ENCODE data around the gene TEX13A. TPM values are rescaled to one million over a fixed set of nuclear protein-coding genes. Genes with fewer than 3 reads are reported as not detected.

TEX13A gene
- not detected in 2 replicates for total RNA-seq (ENCODE audit: low replicate concordance)
- long read RNA-seq = 0 reads

GRCh38 chrX:105220636-105221035 lies at the start of gene TEX13A:
TSS of gene TEX13A (minus strand) at chrX:105220694. CDS start at chrX:105220397, 297 bp downstream.
- no peak for DNase-seq (ENCODE audit: extremely low spot score, unreplicated experiment)
- H3K27ac Mint-ChIP-seq = no peak within 1 kb of the TSS
- H3K27me3 Mint-ChIP-seq = no peaks in the 10 kb centered on the region
- H3K9me3 Mint-ChIP-seq = peaks cover 4% of the 10 kb centered on the region
- no peaks in the 10 kb centered on the region for H3K36me3 Mint-ChIP-seq
- H3K4me3 Mint-ChIP-seq = no peak within 1 kb of the TSS
- H3K4me1 Mint-ChIP-seq (ENCODE audit: unreplicated experiment) = no peaks in the 10 kb centered on the region
- no peak for TF ChIP-seq CTCF (conservative IDR thresholded peaks at IDR 0.05)

- TF ChIP-seq CTCF (conservative IDR thresholded peaks at IDR 0.05) = no peak
- DNase-seq (ENCODE audit: extremely low spot score, unreplicated experiment) = no peak
- peaks cover 14% of the 10 kb centered on the region for H3K4me1 Mint-ChIP-seq (ENCODE audit: unreplicated experiment)
- peaks cover 7% of the 10 kb centered on the region for H3K9me3 Mint-ChIP-seq
- H3K36me3 Mint-ChIP-seq = no peaks in the 10 kb centered on the region
- H3K27me3 Mint-ChIP-seq = no peaks in the 10 kb centered on the region
- no peak overlapping the region for H3K4me3 Mint-ChIP-seq
- no peak overlapping the region for H3K27ac Mint-ChIP-seq
These were observed 48.9 kb upstream of the TEX13A start for GRCh38 chrX:105269386-105269785.

GRCh38 chrX:105267167-105267566 lies 46.7 kb upstream of the TEX13A start:
- no peak for TF ChIP-seq CTCF (conservative IDR thresholded peaks at IDR 0.05)

GRCh38 chrX:105266456-105266855 lies 46.0 kb upstream of the TEX13A start:
- Mint-ChIP-seq H3K9me3 (no peaks in the 10 kb centered on the region), H3K27ac (no peak overlapping the region), H3K4me3 (no peak overlapping the region), H3K4me1 (ENCODE audit: unreplicated experiment) (peaks cover 15% of the 10 kb centered on the region), H3K27me3 (no peaks in the 10 kb centered on the region), H3K36me3 (no peaks in the 10 kb centered on the region)
- no peak for TF ChIP-seq CTCF (conservative IDR thresholded peaks at IDR 0.05)
- DNase-seq (ENCODE audit: extremely low spot score, unreplicated experiment) = no peak

More at GRCh38 chrX:105267167-105267566, 46.7 kb upstream of the TEX13A start:
- Mint-ChIP-seq H3K27me3 (no peaks in the 10 kb centered on the region), H3K27ac (no peak overlapping the region), H3K36me3 (no peaks in the 10 kb centered on the region), H3K4me1 (ENCODE audit: unreplicated experiment) (peaks cover 15% of the 10 kb centered on the region), H3K4me3 (no peak overlapping the region), H3K9me3 (no peaks in the 10 kb centered on the region)
- no peak for DNase-seq (ENCODE audit: extremely low spot score, unreplicated experiment)

GRCh38 chrX:105265093-105265492 lies 44.6 kb upstream of the TEX13A start:
- DNase-seq (ENCODE audit: extremely low spot score, unreplicated experiment) = no peak
- Mint-ChIP-seq H3K27me3 (no peaks in the 10 kb centered on the region), H3K9me3 (no peaks in the 10 kb centered on the region), H3K27ac (no peak overlapping the region), H3K4me3 (no peak overlapping the region), H3K36me3 (no peaks in the 10 kb centered on the region), H3K4me1 (ENCODE audit: unreplicated experiment) (peaks cover 15% of the 10 kb centered on the region)
- no peak for TF ChIP-seq CTCF (conservative IDR thresholded peaks at IDR 0.05)

- DNase-seq (ENCODE audit: extremely low spot score, unreplicated experiment) = no peak
- no peak overlapping the region for H3K4me3 Mint-ChIP-seq
- peaks cover under 1% of the 10 kb centered on the region for H3K9me3 Mint-ChIP-seq
- H3K36me3 Mint-ChIP-seq = no peaks in the 10 kb centered on the region
- no peaks in the 10 kb centered on the region for H3K27me3 Mint-ChIP-seq
- TF ChIP-seq CTCF (conservative IDR thresholded peaks at IDR 0.05) = no peak
- H3K27ac Mint-ChIP-seq = no peak overlapping the region
- peaks cover 15% of the 10 kb centered on the region for H3K4me1 Mint-ChIP-seq (ENCODE audit: unreplicated experiment)
These were observed 43.3 kb upstream of the TEX13A start for GRCh38 chrX:105263801-105264200.

Measured in type B pancreatic cell (in vitro differentiated cells).